Spleen (tissue), 11 donors: ENCODE results near the gene APELA. TPM values are rescaled to one million over a fixed set of nuclear protein-coding genes. Genes with fewer than 3 reads are reported as not detected.
"Not testable (repeated sequence)": the region's sequence is repeated elsewhere in the genome, so short reads cannot be mapped to it uniquely, and the experiment has no call there.

ENCODE experiments used
- DNase-seq: peaks from one replicate; pipeline ENCODE4 v3.0.0-alpha.2; 2020
- H3K27ac ChIP-seq, 8 donors: fragments of 200-600 bp; sonication (generic) in 7 of 8; 1 replicate in 4 of 8; 2 replicates in 4 of 8; pipeline versions ENCODE4 v1.5.0 to v1.8.0; 2016 to 2021; ENCODE audit warnings: inconsistent platforms in 4 of 8, mild to moderate bottlenecking in 4 of 8, moderate library complexity in 1 of 8
- H3K27me3 ChIP-seq, 7 donors: fragments of 200-600 bp; sonication (generic) in 6 of 7; replicated peaks in 1 of 7; 1 replicate in 4 of 7; 2 replicates in 3 of 7; pipeline versions ENCODE4 v1.5.0 to v1.8.0; 2016 to 2021; ENCODE audit warnings: inconsistent platforms in 3 of 7, mild to moderate bottlenecking in 1 of 7
- H3K36me3 ChIP-seq, 6 donors: fragments of 200-600 bp; sonication (generic) in 5 of 6; 1 replicate in 4 of 6; 2 replicates in 2 of 6; pipeline versions ENCODE4 v1.5.0 to v1.8.0; 2016 to 2021; ENCODE audit warnings: inconsistent platforms in 2 of 6
- H3K4me1 ChIP-seq, 6 donors: fragments of 200-600 bp; sonication (generic) in 5 of 6; 1 replicate in 3 of 6; 2 replicates in 3 of 6; pipeline versions ENCODE4 v1.5.0 to v1.8.0; 2016 to 2021; ENCODE audit warnings: inconsistent platforms in 3 of 6
- H3K4me3 ChIP-seq, 8 donors: fragments of 200-600 bp; sonication (generic) in 7 of 8; 1 replicate in 4 of 8; 2 replicates in 4 of 8; pipeline versions ENCODE4 v1.5.0 to v1.8.0; 2016 to 2021; ENCODE audit warnings: inconsistent platforms in 4 of 8, mild to moderate bottlenecking in 4 of 8, moderate library complexity in 2 of 8
- H3K9me3 ChIP-seq, 8 donors: fragments of 200-600 bp; sonication (generic) in 7 of 8; 1 replicate in 4 of 8; 2 replicates in 4 of 8; pipeline versions ENCODE4 v1.5.0 to v1.8.0; 2016 to 2021; ENCODE audit warnings: inconsistent platforms in 4 of 8
- POLR2A ChIP-seq, 3 donors: fragments of 450-650 bp; IDR thresholded peaks; one replicate each; pipeline ENCODE4 v1.5.1; 2017; ENCODE audit warnings: antibody characterized with exemption in 3 of 3, mild to moderate bottlenecking in 1 of 3
- POLR2AphosphoS5 ChIP-seq, 3 donors: sonication (generic); formaldehyde crosslinking; IDR thresholded peaks; one replicate each; pipeline ENCODE4 v1.5.1; 2017; ENCODE audit warnings: antibody characterized with exemption in 3 of 3
- WGBS, 5 donors: extraction: QIAGEN DNeasy Blood & Tissue Kit in 3 of 5; methylation state at CpG; one replicate each; pipeline versions ENCODE4 v1.1.5 to v1.1.7; 2013 to 2018; 5-methylcytosine and 5-hydroxymethylcytosine counted together
- intact Hi-C: fragments of 100-400 bp; cut with DNase I; formaldehyde crosslinking; loops from one replicate; pipeline ENCODE4 v1.15.0; 2023; ENCODE audit warnings: low total_unique reads
- polyA plus RNA-seq, 3 donors: library from polyadenylated mRNA; stranded (reverse); fragments of 200-250 nt; gene quantifications; one replicate each; pipeline ENCODE4 v1.2.1, GENCODE V29; 2013
- total RNA-seq, 7 donors: library from RNA; depleted of rRNA in 3 of 7; stranded (reverse); fragments of >200 nt in 3 of 7; fragmentation: NEBNext Ultra II Directional in 4 of 7; extraction: Animal tissue kit (Norgen Biotek cat#: 25700) in 4 of 7; gene quantifications; one replicate each; pipeline versions ENCODE4 v1.1.0 to v1.2.1, GENCODE V29; 2016 to 2021
- TF ChIP-seq, protein P1 (sequence below), 11 experiments: fragments of 200-600 bp in 7 of 11; fragments of 450-650 bp in 4 of 11; sonication (generic) in 4 of 11; IDR thresholded peaks in 8 of 11; conservative IDR thresholded peaks in 3 of 11; 1 replicate in 7 of 11; 2 replicates in 4 of 11; pipeline versions ENCODE4 v1.4.0 to v1.8.0; 2016 to 2021; ENCODE audit warnings: antibody characterized with exemption in 11 of 11, inconsistent platforms in 4 of 11, mild to moderate bottlenecking in 1 of 11
- donor health status: healthy with polysubstance abuse.
- donor health status: DM: no; HTN: no; CAD: no; lungs with moderate emphysema.
- donor health status: DM: no; HTN: no; CAD: no.
- donor health status: Bipolar disorder and iron deficiency.
- donor health status: healthy.
- donor health status: DM: no; HTN: no; CAD: no.
- donor health status: DM: yes; HTN: yes; CAD: no.

The APELA gene
- total and polyA plus RNA-seq, 10 donors, result not detected

DNA sequence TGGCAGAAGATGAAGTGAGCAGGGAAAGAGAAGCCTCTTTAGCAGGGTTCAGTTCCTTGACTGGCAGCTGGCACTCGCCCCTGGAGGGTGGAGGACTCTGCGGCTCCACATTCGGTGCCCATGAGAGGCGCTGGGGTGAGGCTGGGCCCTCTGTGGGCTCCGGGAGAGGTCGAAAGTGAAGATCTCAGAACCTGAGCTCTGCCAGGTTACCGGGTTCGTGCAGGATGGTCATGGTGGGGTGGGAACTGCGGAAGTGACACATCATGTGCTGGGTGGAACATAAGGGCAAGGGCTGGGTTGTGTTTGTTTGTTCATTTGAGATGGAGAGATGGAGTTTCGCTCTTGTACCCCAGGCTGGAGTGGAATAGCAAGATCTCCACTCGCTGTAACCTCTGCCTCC lies 56.3 kb downstream of the APELA start:
- TF ChIP-seq, protein P1, sequence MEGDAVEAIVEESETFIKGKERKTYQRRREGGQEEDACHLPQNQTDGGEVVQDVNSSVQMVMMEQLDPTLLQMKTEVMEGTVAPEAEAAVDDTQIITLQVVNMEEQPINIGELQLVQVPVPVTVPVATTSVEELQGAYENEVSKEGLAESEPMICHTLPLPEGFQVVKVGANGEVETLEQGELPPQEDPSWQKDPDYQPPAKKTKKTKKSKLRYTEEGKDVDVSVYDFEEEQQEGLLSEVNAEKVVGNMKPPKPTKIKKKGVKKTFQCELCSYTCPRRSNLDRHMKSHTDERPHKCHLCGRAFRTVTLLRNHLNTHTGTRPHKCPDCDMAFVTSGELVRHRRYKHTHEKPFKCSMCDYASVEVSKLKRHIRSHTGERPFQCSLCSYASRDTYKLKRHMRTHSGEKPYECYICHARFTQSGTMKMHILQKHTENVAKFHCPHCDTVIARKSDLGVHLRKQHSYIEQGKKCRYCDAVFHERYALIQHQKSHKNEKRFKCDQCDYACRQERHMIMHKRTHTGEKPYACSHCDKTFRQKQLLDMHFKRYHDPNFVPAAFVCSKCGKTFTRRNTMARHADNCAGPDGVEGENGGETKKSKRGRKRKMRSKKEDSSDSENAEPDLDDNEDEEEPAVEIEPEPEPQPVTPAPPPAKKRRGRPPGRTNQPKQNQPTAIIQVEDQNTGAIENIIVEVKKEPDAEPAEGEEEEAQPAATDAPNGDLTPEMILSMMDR (IDR thresholded peaks at IDR 0.05 in 8 of 11, conservative IDR thresholded peaks at IDR 0.05 in 3 of 11), result no peak
- TF ChIP-seq POLR2AphosphoS5 (IDR thresholded peaks at IDR 0.05), result no peak
- no peak for TF ChIP-seq POLR2A (IDR thresholded peaks at IDR 0.05)
- no peak for DNase-seq

DNA sequence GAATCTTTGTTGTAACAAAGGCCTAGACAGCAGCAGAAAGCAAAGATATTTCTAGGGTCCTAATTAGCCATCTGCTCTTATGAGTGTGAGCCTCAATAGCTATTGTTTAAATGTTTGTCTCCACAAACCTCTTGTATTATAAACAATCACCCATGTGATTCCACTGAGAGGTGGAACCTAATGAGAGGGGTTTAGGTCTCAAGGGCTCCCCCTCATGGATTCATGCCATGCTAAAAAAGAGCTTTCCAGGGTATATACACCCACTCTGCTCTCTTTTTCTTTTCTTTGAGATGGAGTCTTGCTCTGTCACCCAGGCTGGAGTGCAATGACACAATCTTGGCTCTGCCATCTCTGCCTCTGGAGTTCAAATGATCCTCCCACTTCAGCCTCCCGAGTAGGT lies 58.4 kb downstream of the APELA start:
- TF ChIP-seq POLR2AphosphoS5 (IDR thresholded peaks at IDR 0.05) (no peak), POLR2A (IDR thresholded peaks at IDR 0.05) (no peak)
- TF ChIP-seq, protein P1 (IDR thresholded peaks at IDR 0.05 in 8 of 11, conservative IDR thresholded peaks at IDR 0.05 in 3 of 11), result no peak
- H3K36me3 ChIP-seq, result no peaks in the 10 kb centered on the region
- peaks cover 0 to 5% (median 0%) of the 10 kb centered on the region in 7 donors for H3K27me3 ChIP-seq
- H3K27ac ChIP-seq, result no peak overlapping the region
- no peaks in the 10 kb centered on the region for H3K4me1 ChIP-seq
- WGBS, 5 donors, result 63 to 83% (median 67%) methylated on average over 1 of the region's 1 CpG
- intact Hi-C loops, result no loop called here
- H3K9me3 ChIP-seq, result no peaks in the 10 kb centered on the region
- DNase-seq, result no peak
- H3K4me3 ChIP-seq, result no peak overlapping the region

More for the DNA sequence above, 56.3 kb downstream of the APELA start:
- 80 to 87% (median 87%) methylated on average over 7 to 11 of the region's 11 CpGs for WGBS, 5 donors
- Histone ChIP-seq H3K9me3 (no peaks in the 10 kb centered on the region), H3K36me3 (no peaks in the 10 kb centered on the region), H3K27ac (no peak overlapping the region), H3K27me3 (peaks cover 0 to 5% (median 0%) of the 10 kb centered on the region in 7 donors), H3K4me1 (no peaks in the 10 kb centered on the region), H3K4me3 (no peak overlapping the region)
- intact Hi-C loops, result no loop called here

DNA sequence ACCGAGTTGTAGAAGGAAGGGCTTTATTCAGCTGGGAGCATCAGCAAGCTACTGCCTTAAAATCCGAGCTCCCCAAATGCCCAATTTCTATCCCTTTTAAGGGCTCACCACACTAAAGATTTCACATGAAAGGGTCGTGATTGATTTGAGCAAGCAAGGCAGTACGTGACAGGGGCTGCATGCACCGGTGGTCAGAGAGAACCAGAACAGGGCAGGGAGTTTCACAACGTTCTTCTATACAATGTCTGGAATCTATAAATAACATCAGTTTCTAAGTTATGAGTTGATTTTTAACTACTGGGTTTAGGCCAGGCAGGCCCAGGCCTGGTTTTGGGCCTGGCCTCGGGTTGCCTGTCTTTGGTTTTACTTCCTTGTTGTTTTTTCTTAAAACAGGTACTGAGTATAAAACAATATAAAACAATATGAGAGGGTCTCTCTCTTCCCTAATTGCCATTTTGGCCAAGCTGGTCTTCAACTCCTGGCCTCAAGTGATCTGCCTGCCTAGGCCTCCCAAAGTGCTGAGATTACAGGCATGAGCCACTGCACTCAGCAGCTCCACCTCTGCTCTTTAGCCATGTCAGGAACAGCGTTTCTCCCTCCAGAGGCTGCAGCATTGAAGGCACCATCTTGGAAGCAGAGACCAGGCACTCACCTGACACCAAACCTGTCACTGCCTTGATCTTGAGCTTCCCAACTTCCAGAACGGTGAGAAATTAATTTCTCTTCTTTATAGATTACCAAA lies 59.1 kb downstream of the APELA start:
- H3K9me3 ChIP-seq, H3K36me3 ChIP-seq, H3K4me3 ChIP-seq, intact Hi-C loops, H3K27ac ChIP-seq, H3K4me1 ChIP-seq, DNase-seq: not testable (repeated sequence)
- 71 to 80% (median 79%) methylated on average over 9 of the region's 9 CpGs for WGBS, 5 donors
- H3K27me3 ChIP-seq, result peaks cover 0 to 10% (median 0%) of the 10 kb centered on the region in 7 donors

DNA sequence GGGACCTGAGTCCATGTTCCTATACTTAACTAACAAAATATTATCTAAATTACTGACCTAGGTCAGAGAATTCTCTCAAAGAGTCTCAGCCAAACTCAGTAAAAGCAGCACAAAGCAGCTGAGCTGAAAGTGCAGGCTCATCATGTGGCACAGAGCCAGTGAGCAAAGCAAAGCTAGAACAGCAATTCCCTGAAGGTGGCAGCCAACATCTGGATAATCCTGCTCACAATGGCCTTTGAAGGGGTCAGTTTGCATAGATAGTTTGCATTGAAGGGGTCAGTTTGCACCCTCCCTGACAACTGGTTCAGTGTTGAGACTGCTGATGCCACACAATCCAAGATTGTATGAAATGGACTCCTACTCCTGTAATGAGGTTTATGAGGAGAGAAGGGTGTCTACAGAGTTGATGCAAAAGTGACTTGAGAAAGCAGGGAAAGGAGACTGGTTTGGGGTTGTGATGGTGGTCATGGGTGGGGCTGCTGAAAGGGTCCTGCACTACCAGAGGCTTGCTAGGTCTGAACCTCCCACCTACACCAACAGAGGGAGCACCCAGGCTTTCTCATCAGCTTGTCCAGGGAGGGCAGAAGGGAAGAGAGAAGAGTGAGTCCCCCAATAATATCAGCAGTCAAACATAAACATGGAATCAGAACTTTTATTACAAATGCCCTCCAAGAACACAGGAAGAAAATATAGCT lies 60.7 kb downstream of the APELA start:
- H3K4me1 ChIP-seq, result no peaks in the 10 kb centered on the region
- no peaks in the 10 kb centered on the region for H3K36me3 ChIP-seq
- no peak overlapping the region for H3K27ac ChIP-seq
- H3K9me3 ChIP-seq, result peaks cover 0 to 4% (median 0%) of the 10 kb centered on the region in 8 donors
- peaks cover 0 to 19% (median 0%) of the 10 kb centered on the region in 7 donors for H3K27me3 ChIP-seq
- TF ChIP-seq POLR2A (IDR thresholded peaks at IDR 0.05) (no peak), POLR2AphosphoS5 (IDR thresholded peaks at IDR 0.05) (no peak)
- TF ChIP-seq, protein P1 (IDR thresholded peaks at IDR 0.05 in 8 of 11, conservative IDR thresholded peaks at IDR 0.05 in 3 of 11), result no peak
- DNase-seq, result no peak
- intact Hi-C loops, result no loop called here
- H3K4me3 ChIP-seq, result no peak overlapping the region
